GM12891 (cell line): ENCODE measurements around the gene ADCY2.

ENCODE experiments used
- POLR2A ChIP-seq: IDR thresholded peaks from 2 replicates; pipeline ENCODE4 v1.6.1; 2011; ENCODE audit warnings: low read depth, low read length, control low read depth
- POLR2AphosphoS5 ChIP-seq: IDR thresholded peaks from 2 replicates; pipeline ENCODE4 v1.6.1; 2011; ENCODE audit warnings: low read depth, low read length, control low read depth
- TAF1 ChIP-seq: IDR thresholded peaks from 2 replicates; pipeline ENCODE4 v1.6.1; 2011; ENCODE audit warnings: low read depth, low read length, control low read depth

DNA sequence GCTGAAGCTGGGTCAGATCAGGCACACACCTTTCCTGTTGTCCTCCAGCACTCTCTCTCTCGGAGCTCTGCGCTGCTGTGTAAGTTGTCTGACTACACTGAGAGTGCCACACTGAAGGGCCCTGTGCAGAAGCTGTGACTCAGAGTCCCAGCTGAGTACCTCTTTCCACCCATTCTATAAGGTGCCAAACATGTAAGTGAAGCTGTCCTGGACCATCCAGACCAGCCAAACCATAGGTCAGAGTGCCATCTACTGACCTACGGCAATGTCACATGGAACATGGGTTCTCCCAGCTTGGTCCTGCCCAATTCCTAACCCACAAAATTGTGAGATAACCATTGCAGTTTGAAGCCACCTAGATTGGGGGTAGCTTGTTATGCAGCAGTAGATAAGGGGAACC, 68.2 kb downstream of the ADCY2 start:
- no peak for TF ChIP-seq POLR2A
- no peak for TF ChIP-seq TAF1
- no peak for TF ChIP-seq POLR2AphosphoS5
